HepG2 (cell line): Measurements from ENCODE around the gene ZNF771. TPM values are rescaled to one million over a fixed set of nuclear protein-coding genes. Genes with fewer than 3 reads are reported as not detected.
A peak's percentile ranks its signal among the peaks of the same experiment; 100 is the strongest.

Source experiments
- ARID4A ChIP-seq: sonication (generic); formaldehyde crosslinking; IDR thresholded peaks from 2 replicates; pipeline ENCODE4 v1.5.0; 2020; ENCODE audit warnings: mild to moderate bottlenecking, missing genetic modification reagents, borderline replicate concordance
- GTF3A ChIP-seq: sonication (generic); formaldehyde crosslinking; conservative IDR thresholded peaks from 2 replicates; pipeline ENCODE4 v1.4.0; 2020; ENCODE audit warnings: mild to moderate bottlenecking, missing genetic modification reagents
- HES4 ChIP-seq: sonication (generic); formaldehyde crosslinking; IDR thresholded peaks from 2 replicates; pipeline ENCODE4 v1.9.0; 2021; ENCODE audit warnings: mild to moderate bottlenecking, missing genetic modification reagents, borderline replicate concordance
- KAT8 ChIP-seq: IDR thresholded peaks from 2 replicates; pipeline ENCODE4 v1.6.1; 2016; ENCODE audit warnings: missing genetic modification reagents, missing compliant biosample characterization
- KDM3A ChIP-seq: IDR thresholded peaks from 2 replicates; pipeline ENCODE4 v1.6.1; 2018; ENCODE audit warnings: low read depth, missing compliant biosample characterization
- MED1 ChIP-seq: sonication (generic); formaldehyde crosslinking; IDR thresholded peaks from 2 replicates; pipeline ENCODE4 v1.4.0; 2020; ENCODE audit warnings: missing genetic modification reagents
- MIER3 ChIP-seq: IDR thresholded peaks from 2 replicates; pipeline ENCODE4 v1.6.1; 2016; ENCODE audit warnings: missing compliant biosample characterization, borderline replicate concordance
- NFE2L1 ChIP-seq: sonication (generic); formaldehyde crosslinking; IDR thresholded peaks from 2 replicates; pipeline ENCODE4 v1.4.0; 2020; ENCODE audit warnings: missing genetic modification reagents, mild to moderate bottlenecking, borderline replicate concordance
- POGK ChIP-seq: sonication (generic); formaldehyde crosslinking; conservative IDR thresholded peaks from 2 replicates; pipeline ENCODE4 v1.8.0; 2022; ENCODE audit warnings: mild to moderate bottlenecking, moderate library complexity, missing genetic modification reagents
- SMARCE1 ChIP-seq: fragments of 450-650 bp; IDR thresholded peaks from 2 replicates; pipeline ENCODE4 v1.6.1; 2017; ENCODE audit warnings: borderline replicate concordance
- SP140L ChIP-seq: sonication (generic); formaldehyde crosslinking; IDR thresholded peaks from 2 replicates; pipeline ENCODE4 v1.4.0; 2020; ENCODE audit warnings: missing genetic modification reagents, borderline replicate concordance
- SYNCRIP ChIP-seq: fragments of 200-400 bp; formaldehyde crosslinking; IDR thresholded peaks from 2 replicates; pipeline ENCODE4 v1.6.1; 2018; ENCODE audit warnings: mild to moderate bottlenecking, low read depth, low read length; ENCODE audit not compliant: insufficient read depth
- ZFP62 ChIP-seq: sonication (generic); formaldehyde crosslinking; IDR thresholded peaks from 2 replicates; pipeline ENCODE4 v1.4.0; 2020; ENCODE audit warnings: missing genetic modification reagents
- ZNF263 ChIP-seq: sonication (generic); formaldehyde crosslinking; IDR thresholded peaks from 2 replicates; pipeline ENCODE4 v1.4.0; 2020; ENCODE audit warnings: missing genetic modification reagents
- ZNF513 ChIP-seq: sonication (generic); formaldehyde crosslinking; conservative IDR thresholded peaks from 2 replicates; pipeline ENCODE4 v1.5.0; 2020; ENCODE audit warnings: missing genetic modification reagents
- ZNF558 ChIP-seq: sonication (generic); formaldehyde crosslinking; IDR thresholded peaks from 2 replicates; pipeline ENCODE4 v1.9.0; 2022; ENCODE audit warnings: mild to moderate bottlenecking, missing genetic modification reagents, borderline replicate concordance
- ZNF615 ChIP-seq: sonication (generic); formaldehyde crosslinking; IDR thresholded peaks from 2 replicates; pipeline ENCODE4 v1.5.0; 2020; ENCODE audit warnings: mild to moderate bottlenecking, missing genetic modification reagents, borderline replicate concordance
- ZNF747 ChIP-seq: sonication (generic); formaldehyde crosslinking; IDR thresholded peaks from 2 replicates; pipeline ENCODE4 v1.8.1; 2023; ENCODE audit warnings: missing genetic modification reagents, mild to moderate bottlenecking, borderline replicate concordance
- polyA plus RNA-seq, 8 experiments: library from polyadenylated mRNA; depleted of rRNA in 3 of 8; stranded (reverse) in 7 of 8; unstranded in 1 of 8; fragments of >200 nt; fragmentation: Illumina TruSeq in 4 of 8; extraction: Trizol in 4 of 8; gene quantifications; 2 replicates each; pipeline versions ENCODE4 v1.2.1 to v1.2.3, GENCODE V29; 2011 to 2016; ENCODE audit warnings: low read depth in 4 of 8, missing spikeins in 1 of 8, mixed read lengths in 1 of 8; ENCODE audit not compliant: insufficient read depth in 1 of 8
- total RNA-seq, 5 experiments: library from RNA; depleted of rRNA; stranded (reverse); fragments of >200 nt; fragmentation: Illumina TruSeq; extraction: Trizol; gene quantifications; 2 replicates each; pipeline ENCODE4 v1.2.3, GENCODE V29; 2016; ENCODE audit warnings: low read depth in 1 of 5
- TF ChIP-seq, protein P1 (sequence below): sonication (generic); formaldehyde crosslinking; IDR thresholded peaks from 2 replicates; pipeline ENCODE4 v1.4.0; 2020; ENCODE audit warnings: mild to moderate bottlenecking, low read depth, missing genetic modification reagents

Gene ZNF771
- total and polyA plus RNA-seq, 2 of the 13 experiments (the other 11 are each of a cell fraction or from before 2014, with no cell fraction given), result 5.0 to 11.8 TPM

GRCh38 chr16:30378236-30379157 lies 28.9 kb upstream of the ZNF771 start (continued):
- TF ChIP-seq ZNF513 (CRISPR knock-in tag), result no peak; the same call in 1 of the 2 replicates
- no peak for TF ChIP-seq ZNF558 (CRISPR knock-in tag)
- no peak for TF ChIP-seq SMARCE1
- TF ChIP-seq ZNF615 (CRISPR knock-in tag), result no peak
- TF ChIP-seq GTF3A (CRISPR knock-in tag), result no peak; the same call in 1 of the 2 replicates
- TF ChIP-seq KDM3A (CRISPR knock-in tag), result no peak; the same call in 1 of the 2 replicates
- TF ChIP-seq, protein P1, sequence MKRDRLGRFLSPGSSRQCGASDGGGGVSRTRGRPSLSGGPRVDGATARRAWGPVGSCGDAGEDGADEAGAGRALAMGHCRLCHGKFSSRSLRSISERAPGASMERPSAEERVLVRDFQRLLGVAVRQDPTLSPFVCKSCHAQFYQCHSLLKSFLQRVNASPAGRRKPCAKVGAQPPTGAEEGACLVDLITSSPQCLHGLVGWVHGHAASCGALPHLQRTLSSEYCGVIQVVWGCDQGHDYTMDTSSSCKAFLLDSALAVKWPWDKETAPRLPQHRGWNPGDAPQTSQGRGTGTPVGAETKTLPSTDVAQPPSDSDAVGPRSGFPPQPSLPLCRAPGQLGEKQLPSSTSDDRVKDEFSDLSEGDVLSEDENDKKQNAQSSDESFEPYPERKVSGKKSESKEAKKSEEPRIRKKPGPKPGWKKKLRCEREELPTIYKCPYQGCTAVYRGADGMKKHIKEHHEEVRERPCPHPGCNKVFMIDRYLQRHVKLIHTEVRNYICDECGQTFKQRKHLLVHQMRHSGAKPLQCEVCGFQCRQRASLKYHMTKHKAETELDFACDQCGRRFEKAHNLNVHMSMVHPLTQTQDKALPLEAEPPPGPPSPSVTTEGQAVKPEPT (CRISPR knock-in tag), result peak; percentile 94
- TF ChIP-seq MED1 (CRISPR knock-in tag), result peak; percentile 41; the same call in 1 of the 2 replicates
- peak; percentile 88 for TF ChIP-seq ARID4A (CRISPR knock-in tag)
- no peak for TF ChIP-seq SYNCRIP
- TF ChIP-seq KAT8 (CRISPR knock-in tag), result peak; percentile 88
- no peak for TF ChIP-seq ZFP62 (CRISPR knock-in tag)
- TF ChIP-seq MIER3 (CRISPR knock-in tag), result no peak; the same call in 1 of the 2 replicates
- TF ChIP-seq SP140L (CRISPR knock-in tag), result no peak
- no peak; the same call in 1 of the 2 replicates for TF ChIP-seq ZNF263
- TF ChIP-seq ZNF747 (CRISPR knock-in tag), result no peak; the same call in none of the 2 replicates
- peak; percentile 60; the same call in 1 of the 2 replicates for TF ChIP-seq POGK (CRISPR knock-in tag)
- TF ChIP-seq NFE2L1 (CRISPR knock-in tag), result 0 out of 2 replicates have a peak, but pooled peaks have one; percentile 54
- TF ChIP-seq HES4 (CRISPR knock-in tag), result no peak; the same call in 1 of the 2 replicates
